HCT116 (cell line): ENCODE data around the gene MIA.
"Not testable (repeated sequence)": the region's sequence is repeated elsewhere in the genome, so short reads cannot be mapped to it uniquely, and the experiment has no call there.

Experiments
- EGR1 ChIP-seq: IDR thresholded peaks from 2 replicates; pipeline ENCODE4 v1.6.1; 2012; ENCODE audit warnings: low read depth
- EZH2 ChIP-seq: fragments of 200-600 bp; sonication (generic); IDR thresholded peaks from 2 replicates; pipeline ENCODE4 v1.6.1; 2017; ENCODE audit warnings: antibody characterized with exemption, mixed run types
- EZH2phosphoT487 ChIP-seq: fragments of 200-600 bp; IDR thresholded peaks from 2 replicates; pipeline ENCODE4 v1.6.1; 2018; ENCODE audit warnings: antibody characterized with exemption, borderline replicate concordance
- POLR2A ChIP-seq: IDR thresholded peaks from 2 replicates; pipeline ENCODE4 v1.7.0; 2011; ENCODE audit warnings: borderline replicate concordance; ENCODE audit not compliant: insufficient read depth, insufficient read length; ENCODE audit errors: extremely low read depth
- POLR2AphosphoS5 ChIP-seq: IDR thresholded peaks from 2 replicates; pipeline ENCODE4 v1.6.1; 2011; ENCODE audit warnings: mild to moderate bottlenecking, low read depth, low read length, moderate library complexity
- SIN3A ChIP-seq: IDR thresholded peaks from 2 replicates; pipeline ENCODE4 v1.6.1; 2012; ENCODE audit warnings: low read depth
- ZNF274 ChIP-seq: fragments of 200-500 bp; sonication (Bioruptor generic); IDR thresholded peaks from 2 replicates; pipeline ENCODE4 v1.6.1; 2014; ENCODE audit warnings: mild to moderate bottlenecking, low read depth, low read length, inconsistent platforms
- TF ChIP-seq, protein P1 (sequence below), 3 experiments: fragments of 200-600 bp in 1 of 3; sonication (generic) in 1 of 3; IDR thresholded peaks in 2 of 3; conservative IDR thresholded peaks in 1 of 3; 2 replicates each; pipeline ENCODE4 v1.5.1; 2012 to 2017; ENCODE audit warnings: low read depth in 2 of 3, low read length in 2 of 3, antibody characterized with exemption in 1 of 3, borderline replicate concordance in 1 of 3, control low read depth in 1 of 3, mild to moderate bottlenecking in 1 of 3, mixed read lengths in 1 of 3, mixed run types in 1 of 3, moderate library complexity in 1 of 3; ENCODE audit not compliant: insufficient read depth in 1 of 3
- TF ChIP-seq, protein P2 (sequence below): IDR thresholded peaks from 2 replicates; pipeline ENCODE4 v1.6.1; 2012; ENCODE audit warnings: low read depth

DNA sequence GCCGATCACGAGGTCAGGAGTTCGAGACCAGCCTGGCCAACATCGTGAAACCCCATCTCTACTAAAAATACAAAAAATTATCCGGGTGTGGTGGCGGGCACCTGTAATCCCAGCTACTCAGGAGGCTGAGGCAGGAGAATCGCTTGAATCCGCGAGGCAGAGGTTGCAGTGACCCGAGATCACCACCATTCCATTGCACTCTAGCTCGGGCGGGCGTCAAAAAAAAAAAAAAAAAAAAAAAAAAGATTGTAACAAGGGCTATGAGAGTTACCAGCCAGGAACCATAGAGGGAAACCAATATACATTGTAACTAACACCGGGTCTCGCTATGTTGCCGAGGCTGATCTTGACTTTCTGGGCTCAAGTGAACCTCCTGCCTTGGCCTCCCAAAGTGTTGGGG is 43.0 kb upstream of the MIA start:
- not testable (repeated sequence) for TF ChIP-seq POLR2A, EZH2, ZNF274, EGR1, POLR2AphosphoS5, EZH2phosphoT487, SIN3A
- TF ChIP-seq, protein P1, sequence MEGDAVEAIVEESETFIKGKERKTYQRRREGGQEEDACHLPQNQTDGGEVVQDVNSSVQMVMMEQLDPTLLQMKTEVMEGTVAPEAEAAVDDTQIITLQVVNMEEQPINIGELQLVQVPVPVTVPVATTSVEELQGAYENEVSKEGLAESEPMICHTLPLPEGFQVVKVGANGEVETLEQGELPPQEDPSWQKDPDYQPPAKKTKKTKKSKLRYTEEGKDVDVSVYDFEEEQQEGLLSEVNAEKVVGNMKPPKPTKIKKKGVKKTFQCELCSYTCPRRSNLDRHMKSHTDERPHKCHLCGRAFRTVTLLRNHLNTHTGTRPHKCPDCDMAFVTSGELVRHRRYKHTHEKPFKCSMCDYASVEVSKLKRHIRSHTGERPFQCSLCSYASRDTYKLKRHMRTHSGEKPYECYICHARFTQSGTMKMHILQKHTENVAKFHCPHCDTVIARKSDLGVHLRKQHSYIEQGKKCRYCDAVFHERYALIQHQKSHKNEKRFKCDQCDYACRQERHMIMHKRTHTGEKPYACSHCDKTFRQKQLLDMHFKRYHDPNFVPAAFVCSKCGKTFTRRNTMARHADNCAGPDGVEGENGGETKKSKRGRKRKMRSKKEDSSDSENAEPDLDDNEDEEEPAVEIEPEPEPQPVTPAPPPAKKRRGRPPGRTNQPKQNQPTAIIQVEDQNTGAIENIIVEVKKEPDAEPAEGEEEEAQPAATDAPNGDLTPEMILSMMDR (IDR thresholded peaks at IDR 0.05 in 2 of 3, conservative IDR thresholded peaks at IDR 0.05 in 1 of 3; ENCODE audit: borderline replicate concordance in 1 of 3, insufficient read depth in 1 of 3, low read depth in 2 of 3, low read length in 2 of 3) = not testable (repeated sequence)
- TF ChIP-seq, protein P2, sequence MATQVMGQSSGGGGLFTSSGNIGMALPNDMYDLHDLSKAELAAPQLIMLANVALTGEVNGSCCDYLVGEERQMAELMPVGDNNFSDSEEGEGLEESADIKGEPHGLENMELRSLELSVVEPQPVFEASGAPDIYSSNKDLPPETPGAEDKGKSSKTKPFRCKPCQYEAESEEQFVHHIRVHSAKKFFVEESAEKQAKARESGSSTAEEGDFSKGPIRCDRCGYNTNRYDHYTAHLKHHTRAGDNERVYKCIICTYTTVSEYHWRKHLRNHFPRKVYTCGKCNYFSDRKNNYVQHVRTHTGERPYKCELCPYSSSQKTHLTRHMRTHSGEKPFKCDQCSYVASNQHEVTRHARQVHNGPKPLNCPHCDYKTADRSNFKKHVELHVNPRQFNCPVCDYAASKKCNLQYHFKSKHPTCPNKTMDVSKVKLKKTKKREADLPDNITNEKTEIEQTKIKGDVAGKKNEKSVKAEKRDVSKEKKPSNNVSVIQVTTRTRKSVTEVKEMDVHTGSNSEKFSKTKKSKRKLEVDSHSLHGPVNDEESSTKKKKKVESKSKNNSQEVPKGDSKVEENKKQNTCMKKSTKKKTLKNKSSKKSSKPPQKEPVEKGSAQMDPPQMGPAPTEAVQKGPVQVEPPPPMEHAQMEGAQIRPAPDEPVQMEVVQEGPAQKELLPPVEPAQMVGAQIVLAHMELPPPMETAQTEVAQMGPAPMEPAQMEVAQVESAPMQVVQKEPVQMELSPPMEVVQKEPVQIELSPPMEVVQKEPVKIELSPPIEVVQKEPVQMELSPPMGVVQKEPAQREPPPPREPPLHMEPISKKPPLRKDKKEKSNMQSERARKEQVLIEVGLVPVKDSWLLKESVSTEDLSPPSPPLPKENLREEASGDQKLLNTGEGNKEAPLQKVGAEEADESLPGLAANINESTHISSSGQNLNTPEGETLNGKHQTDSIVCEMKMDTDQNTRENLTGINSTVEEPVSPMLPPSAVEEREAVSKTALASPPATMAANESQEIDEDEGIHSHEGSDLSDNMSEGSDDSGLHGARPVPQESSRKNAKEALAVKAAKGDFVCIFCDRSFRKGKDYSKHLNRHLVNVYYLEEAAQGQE = not testable (repeated sequence)
